Occipital lobe (tissue), 2 donors: ENCODE results near the gene STXBP6. TPM values are rescaled to one million over a fixed set of nuclear protein-coding genes. Genes with fewer than 3 reads are reported as not detected.

Source experiments
- DNase-seq: peaks from one replicate; lab custom pipeline; 2025; lab: John Stamatoyannopoulos, UW
- total RNA-seq: library from RNA; depleted of rRNA; stranded (reverse); fragments of >200 nt; gene quantifications from one replicate; pipeline ENCODE4 v1.2.3, GENCODE V29; 2014

STXBP6 gene
- total RNA-seq, 1 donor from 2014 or later = 11.9 TPM

- no peak for DNase-seq
Observed at GRCh38 chr14:24915958-24916595, 133.9 kb downstream of the STXBP6 start.

GRCh38 chr14:24915403-24915921, 134.5 kb downstream of the STXBP6 start:
- no peak for DNase-seq

GRCh38 chr14:24913746-24914145, 136.2 kb downstream of the STXBP6 start:
- no peak for DNase-seq

GRCh38 chr14:24913021-24913420, 136.9 kb downstream of the STXBP6 start:
- no peak for DNase-seq

- no peak for DNase-seq
Observed at GRCh38 chr14:24911324-24912109, 138.4 kb downstream of the STXBP6 start.

GRCh38 chr14:24910408-24910986, 139.4 kb downstream of the STXBP6 start:
- no peak for DNase-seq

- DNase-seq = no peak
Observed at GRCh38 chr14:24909523-24910302, 140.2 kb downstream of the STXBP6 start.

GRCh38 chr14:24908592-24909236, 141.2 kb downstream of the STXBP6 start:
- DNase-seq = no peak

- no peak for DNase-seq
Observed at GRCh38 chr14:24904533-24904932, 145.4 kb downstream of the STXBP6 start.

- DNase-seq = no peak
Observed at GRCh38 chr14:24903337-24903736, 146.6 kb downstream of the STXBP6 start.

- DNase-seq = no peak
Observed at GRCh38 chr14:24900269-24901100, 149.5 kb downstream of the STXBP6 start.

- no peak for DNase-seq
Observed at GRCh38 chr14:24897793-24898192, 152.2 kb downstream of the STXBP6 start.

- no peak for DNase-seq
Observed at GRCh38 chr14:24895622-24896021, 154.3 kb downstream of the STXBP6 start.

GRCh38 chr14:24895243-24895583, 154.7 kb downstream of the STXBP6 start:
- no peak for DNase-seq

- no peak for DNase-seq
Observed at GRCh38 chr14:24894583-24895242, 155.2 kb downstream of the STXBP6 start.

- DNase-seq = no peak
Observed at GRCh38 chr14:24892497-24893051, 157.4 kb downstream of the STXBP6 start.

GRCh38 chr14:24891987-24892496, 157.9 kb downstream of the STXBP6 start:
- no peak for DNase-seq

- DNase-seq = no peak
Observed at GRCh38 chr14:24890716-24891115, 159.2 kb downstream of the STXBP6 start.

- no peak for DNase-seq
Observed at GRCh38 chr14:24889843-24890242, 160.1 kb downstream of the STXBP6 start.
